SK-N-SH (cell line): Measurements from ENCODE around the gene SLC2A2.

ENCODE experiments used
- FOXM1 ChIP-seq: IDR thresholded peaks from 2 replicates; pipeline ENCODE4 v1.4.0; 2012; ENCODE audit warnings: low read depth, mild to moderate bottlenecking
- MEF2A ChIP-seq: IDR thresholded peaks from 2 replicates; pipeline ENCODE4 v1.4.0; 2012; ENCODE audit warnings: low read depth, borderline replicate concordance
- MXI1 ChIP-seq: IDR thresholded peaks from 2 replicates; pipeline ENCODE4 v1.6.1; 2012; ENCODE audit warnings: mild to moderate bottlenecking, low read depth, low read length, improper control_type of control experiment
- NRF1 ChIP-seq: IDR thresholded peaks from 2 replicates; pipeline ENCODE4 v1.6.1; 2012; ENCODE audit warnings: low read depth, mild to moderate bottlenecking, low read length
- POLR2AphosphoS5 ChIP-seq: IDR thresholded peaks from 2 replicates; pipeline ENCODE4 v1.6.1; 2012; ENCODE audit warnings: low read depth, low read length
- RAD21 ChIP-seq: IDR thresholded peaks from 2 replicates; pipeline ENCODE4 v1.6.1; 2012; ENCODE audit warnings: mild to moderate bottlenecking, low read length
- YY1 ChIP-seq: IDR thresholded peaks from 2 replicates; pipeline ENCODE4 v1.4.0; 2012; ENCODE audit warnings: low read depth, mild to moderate bottlenecking
- TF ChIP-seq, protein P1 (sequence below): fragments of 200-600 bp; sonication (generic); IDR thresholded peaks from 2 replicates; pipeline ENCODE4 v1.6.1; 2017; ENCODE audit warnings: antibody characterized with exemption, mild to moderate bottlenecking, moderate library complexity

DNA sequence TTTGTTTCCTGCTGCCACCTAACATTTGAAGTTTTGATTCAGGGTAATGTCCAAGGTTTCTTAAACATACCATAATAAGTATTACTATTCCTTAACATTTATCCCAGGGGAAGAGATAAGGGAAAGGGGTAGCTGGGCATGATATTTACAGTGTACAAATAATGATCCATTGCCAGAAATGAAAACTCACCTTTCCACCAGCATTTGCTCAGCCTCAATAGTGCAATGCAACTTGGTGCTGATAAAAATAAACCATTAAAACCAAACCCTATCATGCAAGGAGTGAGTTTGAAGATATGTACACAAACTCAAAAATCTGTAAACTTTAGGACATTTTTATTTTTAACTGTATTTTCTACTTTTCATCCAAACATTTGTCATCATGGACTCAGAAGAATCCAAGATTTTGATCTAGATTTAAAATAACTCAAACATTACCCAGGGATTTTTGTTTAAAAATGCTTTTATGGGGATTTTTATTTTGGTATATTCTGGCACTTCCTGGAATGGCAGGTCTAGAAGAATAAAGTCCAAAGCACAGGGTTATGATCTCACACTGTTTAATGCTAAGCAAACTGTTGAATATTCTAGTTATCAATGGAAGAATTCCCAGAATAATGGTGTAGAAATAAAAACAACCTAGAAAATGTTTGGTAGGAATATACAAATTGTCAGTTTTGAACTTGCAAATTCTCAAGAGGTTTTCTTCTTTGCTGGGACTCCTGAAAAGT lies 32.5 kb upstream of the SLC2A2 start:
- no peak for TF ChIP-seq MEF2A
- TF ChIP-seq, protein P1, sequence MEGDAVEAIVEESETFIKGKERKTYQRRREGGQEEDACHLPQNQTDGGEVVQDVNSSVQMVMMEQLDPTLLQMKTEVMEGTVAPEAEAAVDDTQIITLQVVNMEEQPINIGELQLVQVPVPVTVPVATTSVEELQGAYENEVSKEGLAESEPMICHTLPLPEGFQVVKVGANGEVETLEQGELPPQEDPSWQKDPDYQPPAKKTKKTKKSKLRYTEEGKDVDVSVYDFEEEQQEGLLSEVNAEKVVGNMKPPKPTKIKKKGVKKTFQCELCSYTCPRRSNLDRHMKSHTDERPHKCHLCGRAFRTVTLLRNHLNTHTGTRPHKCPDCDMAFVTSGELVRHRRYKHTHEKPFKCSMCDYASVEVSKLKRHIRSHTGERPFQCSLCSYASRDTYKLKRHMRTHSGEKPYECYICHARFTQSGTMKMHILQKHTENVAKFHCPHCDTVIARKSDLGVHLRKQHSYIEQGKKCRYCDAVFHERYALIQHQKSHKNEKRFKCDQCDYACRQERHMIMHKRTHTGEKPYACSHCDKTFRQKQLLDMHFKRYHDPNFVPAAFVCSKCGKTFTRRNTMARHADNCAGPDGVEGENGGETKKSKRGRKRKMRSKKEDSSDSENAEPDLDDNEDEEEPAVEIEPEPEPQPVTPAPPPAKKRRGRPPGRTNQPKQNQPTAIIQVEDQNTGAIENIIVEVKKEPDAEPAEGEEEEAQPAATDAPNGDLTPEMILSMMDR, result no peak
- no peak for TF ChIP-seq MXI1
- TF ChIP-seq YY1, result no peak
- no peak for TF ChIP-seq FOXM1
- no peak for TF ChIP-seq NRF1
- TF ChIP-seq POLR2AphosphoS5, result no peak
- TF ChIP-seq RAD21, result no peak
